ENCODE data around the gene ZNF337.

ZNF337 gene

GRCh38 chr20:25696371-25697131 is at the start of gene ZNF337:
Gene ZNF337 (minus strand): TSS chr20:25696853. CDS start chr20:25686417, 10,436 bp downstream.
- Histone ChIP-seq H3K36me3 (ENCODE audit: insufficient read depth, low read length) (peaks cover 3% of the 10 kb centered on the region; the same call in 1 of the 2 replicates), H3K27ac (ENCODE audit: low read depth, low read length, poor library complexity, severe bottlenecking) (no peak within 1 kb of the TSS), H3K9ac (ENCODE audit: low read length) (peak within 1 kb of the TSS; percentile 89), H3K9me3 (ENCODE audit: low read length) (peaks cover 9% of the 10 kb centered on the region; the same call in 1 of the 2 replicates), H3K4me1 (ENCODE audit: insufficient read depth, low read length, severe bottlenecking) (peaks cover 14% of the 10 kb centered on the region), H3K4me3 (ENCODE audit: low read depth, low read length, poor library complexity, severe bottlenecking) (peak within 1 kb of the TSS; percentile 85), H2AFZ (ENCODE audit: low read length) (peak within 1 kb of the TSS; percentile 92), H4K20me1 (ENCODE audit: insufficient read depth, low read length) (no peaks in the 10 kb centered on the region), H3K27me3 (ENCODE audit: insufficient read depth, low read length) (no peaks in the 10 kb centered on the region), H3F3A (ENCODE audit: insufficient read depth, low read length) (no peaks in the 10 kb centered on the region), H3K9me2 (ENCODE audit: low read depth, low read length) (no peaks in the 10 kb centered on the region), H3K4me2 (ENCODE audit: low read length) (peak within 1 kb of the TSS; percentile 73), H3K79me2 (ENCODE audit: insufficient read depth, low read length) (no peaks in the 10 kb centered on the region)
- TF ChIP-seq, protein P1, sequence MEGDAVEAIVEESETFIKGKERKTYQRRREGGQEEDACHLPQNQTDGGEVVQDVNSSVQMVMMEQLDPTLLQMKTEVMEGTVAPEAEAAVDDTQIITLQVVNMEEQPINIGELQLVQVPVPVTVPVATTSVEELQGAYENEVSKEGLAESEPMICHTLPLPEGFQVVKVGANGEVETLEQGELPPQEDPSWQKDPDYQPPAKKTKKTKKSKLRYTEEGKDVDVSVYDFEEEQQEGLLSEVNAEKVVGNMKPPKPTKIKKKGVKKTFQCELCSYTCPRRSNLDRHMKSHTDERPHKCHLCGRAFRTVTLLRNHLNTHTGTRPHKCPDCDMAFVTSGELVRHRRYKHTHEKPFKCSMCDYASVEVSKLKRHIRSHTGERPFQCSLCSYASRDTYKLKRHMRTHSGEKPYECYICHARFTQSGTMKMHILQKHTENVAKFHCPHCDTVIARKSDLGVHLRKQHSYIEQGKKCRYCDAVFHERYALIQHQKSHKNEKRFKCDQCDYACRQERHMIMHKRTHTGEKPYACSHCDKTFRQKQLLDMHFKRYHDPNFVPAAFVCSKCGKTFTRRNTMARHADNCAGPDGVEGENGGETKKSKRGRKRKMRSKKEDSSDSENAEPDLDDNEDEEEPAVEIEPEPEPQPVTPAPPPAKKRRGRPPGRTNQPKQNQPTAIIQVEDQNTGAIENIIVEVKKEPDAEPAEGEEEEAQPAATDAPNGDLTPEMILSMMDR (IDR thresholded peaks at IDR 0.05; ENCODE audit: low read length) = no peak; the same call in 1 of the 2 replicates
- no peak for TF ChIP-seq EZH2 (IDR thresholded peaks at IDR 0.05; ENCODE audit: borderline replicate concordance, low read length)

- Histone ChIP-seq H3F3A (ENCODE audit: insufficient read depth, low read length) (no peaks in the 10 kb centered on the region), H3K4me1 (ENCODE audit: insufficient read depth, low read length, severe bottlenecking) (peaks cover 4% of the 10 kb centered on the region), H3K9ac (ENCODE audit: low read length) (no peak overlapping the region), H3K4me2 (ENCODE audit: low read length) (no peak overlapping the region), H2AFZ (ENCODE audit: low read length) (no peak overlapping the region), H3K36me3 (ENCODE audit: insufficient read depth, low read length) (no peaks in the 10 kb centered on the region), H3K27me3 (ENCODE audit: insufficient read depth, low read length) (no peaks in the 10 kb centered on the region), H4K20me1 (ENCODE audit: insufficient read depth, low read length) (no peaks in the 10 kb centered on the region), H3K9me3 (ENCODE audit: low read length) (no peaks in the 10 kb centered on the region), H3K79me2 (ENCODE audit: insufficient read depth, low read length) (no peaks in the 10 kb centered on the region), H3K4me3 (ENCODE audit: low read depth, low read length, poor library complexity, severe bottlenecking) (no peak overlapping the region), H3K9me2 (ENCODE audit: low read depth, low read length) (no peaks in the 10 kb centered on the region), H3K27ac (ENCODE audit: low read depth, low read length, poor library complexity, severe bottlenecking) (no peak overlapping the region)
- TF ChIP-seq, protein P1 (IDR thresholded peaks at IDR 0.05; ENCODE audit: low read length) = no peak
- no peak for TF ChIP-seq EZH2 (IDR thresholded peaks at IDR 0.05; ENCODE audit: borderline replicate concordance, low read length)
These were observed 49.1 kb upstream of the ZNF337 start for GRCh38 chr20:25745738-25746137.

DNA sequence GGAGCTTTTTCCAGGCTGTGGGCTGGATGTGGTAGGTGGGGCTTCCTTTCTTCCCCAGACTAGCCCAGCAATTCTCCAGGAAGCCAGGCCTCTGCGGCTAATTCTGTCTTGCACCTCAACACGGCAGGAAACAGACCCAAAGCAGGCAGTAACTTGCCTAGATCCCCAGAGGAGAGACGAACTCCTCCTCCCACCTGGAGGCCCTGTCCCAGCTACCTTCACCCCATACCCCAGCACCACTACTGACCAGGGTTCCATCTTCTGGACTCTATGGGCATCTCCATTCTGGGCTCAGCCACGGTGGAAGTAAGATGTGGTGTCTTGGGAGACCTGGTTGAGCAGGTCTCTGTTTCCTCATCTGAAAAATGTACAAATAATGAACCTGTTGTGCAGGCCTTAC is 48.4 kb upstream of the ZNF337 start:
- Histone ChIP-seq H3K9ac (ENCODE audit: low read length) (no peak overlapping the region), H2AFZ (ENCODE audit: low read length) (no peak overlapping the region), H3K4me3 (ENCODE audit: low read depth, low read length, poor library complexity, severe bottlenecking) (no peak overlapping the region), H3K27ac (ENCODE audit: low read depth, low read length, poor library complexity, severe bottlenecking) (no peak overlapping the region), H3K79me2 (ENCODE audit: insufficient read depth, low read length) (no peaks in the 10 kb centered on the region), H3K9me3 (ENCODE audit: low read length) (no peaks in the 10 kb centered on the region), H3F3A (ENCODE audit: insufficient read depth, low read length) (no peaks in the 10 kb centered on the region), H3K4me1 (ENCODE audit: insufficient read depth, low read length, severe bottlenecking) (no peaks in the 10 kb centered on the region), H3K9me2 (ENCODE audit: low read depth, low read length) (no peaks in the 10 kb centered on the region), H4K20me1 (ENCODE audit: insufficient read depth, low read length) (no peaks in the 10 kb centered on the region), H3K27me3 (ENCODE audit: insufficient read depth, low read length) (no peaks in the 10 kb centered on the region), H3K36me3 (ENCODE audit: insufficient read depth, low read length) (no peaks in the 10 kb centered on the region), H3K4me2 (ENCODE audit: low read length) (no peak overlapping the region)
- TF ChIP-seq EZH2 (IDR thresholded peaks at IDR 0.05; ENCODE audit: borderline replicate concordance, low read length) = no peak
- TF ChIP-seq, protein P1 (IDR thresholded peaks at IDR 0.05; ENCODE audit: low read length) = no peak
